PC-3 (cell line): ENCODE results near the gene PWWP2B. TPM values are rescaled to one million over a fixed set of nuclear protein-coding genes. Genes with fewer than 3 reads are reported as not detected.

ENCODE experiments used
- ATAC-seq: fragments of 200-7000 bp; cut with Tn5 transposase; 2 replicates; pipeline ENCODE4 v1.9.1; 2020; ENCODE audit warnings: mild to moderate bottlenecking, moderate library complexity
- BruUV-seq: library from RNA; stranded (reverse); fragments of 400-500 nt; replicated peaks from 2 replicates; lab custom pipeline; 2021; lab: Mats Ljungman, UMichigan
- CTCF ChIA-PET: fragments of 300-600 bp; sonication (Branson Sonifier 250); formaldehyde crosslinking; loops from one replicate; lab custom pipeline; 2022; ENCODE audit warnings: antibody characterized with exemption; lab: Charles Lee
- POLR2A ChIA-PET: fragments of 300-600 bp; sonication (Branson Sonifier 250); formaldehyde crosslinking; loops from one replicate; lab custom pipeline; 2022; ENCODE audit warnings: antibody characterized with exemption; ENCODE audit not compliant: unreplicated experiment; lab: Charles Lee
- DNase-seq: peaks from one replicate; pipeline ENCODE4 v3.0.0-alpha.2; 2015
- H2AFZ ChIP-seq: fragments of 300-600 bp; sonication (generic); 2 replicates; pipeline ENCODE4 v1.6.0; 2016; ENCODE audit warnings: antibody characterized with exemption, low read length
- H3F3A ChIP-seq: fragments of 300-600 bp; sonication (generic); one replicate; pipeline ENCODE4 v1.6.0; 2017; ENCODE audit warnings: antibody characterized with exemption, low read length, control low read depth, mild to moderate bottlenecking; ENCODE audit not compliant: unreplicated experiment
- H3K27ac ChIP-seq: fragments of 300-600 bp; sonication (generic); 2 replicates; pipeline ENCODE4 v1.5.1; 2016; ENCODE audit warnings: mild to moderate bottlenecking, low read length
- H3K27me3 ChIP-seq: fragments of 300-600 bp; sonication (generic); 2 replicates; pipeline ENCODE4 v1.6.1; 2016; ENCODE audit warnings: low read length, mixed read lengths
- H3K36me3 ChIP-seq: fragments of 300-600 bp; sonication (generic); 2 replicates; pipeline ENCODE4 v1.6.1; 2016; ENCODE audit warnings: low read depth, mixed run types, low read length, mixed read lengths
- H3K4me1 ChIP-seq: fragments of 300-600 bp; sonication (generic); 2 replicates; pipeline ENCODE4 v1.5.1; 2016; ENCODE audit warnings: low read length; ENCODE audit not compliant: insufficient read depth
- H3K4me2 ChIP-seq: fragments of 300-600 bp; sonication (generic); 2 replicates; pipeline ENCODE4 v1.6.0; 2016; ENCODE audit warnings: low read length
- H3K4me3 ChIP-seq: fragments of 300-600 bp; sonication (generic); 2 replicates; pipeline ENCODE4 v1.5.1; 2016; ENCODE audit warnings: mild to moderate bottlenecking, low read length, mixed read lengths
- H3K79me2 ChIP-seq: fragments of 300-600 bp; sonication (generic); 2 replicates; pipeline ENCODE4 v1.6.1; 2017; ENCODE audit warnings: low read length, mixed read lengths
- H3K9ac ChIP-seq: fragments of 300-600 bp; sonication (generic); 2 replicates; pipeline ENCODE4 v1.6.0; 2016; ENCODE audit warnings: mild to moderate bottlenecking, low read length
- H3K9me2 ChIP-seq: fragments of 300-600 bp; sonication (generic); replicated peaks from 2 replicates; pipeline ENCODE4 v1.6.1; 2016; ENCODE audit warnings: mixed run types, low read length, mixed read lengths
- H3K9me3 ChIP-seq: fragments of 300-600 bp; sonication (generic); 2 replicates; pipeline ENCODE4 v1.6.1; 2016; ENCODE audit warnings: low read length, mixed read lengths
- H4K20me1 ChIP-seq: fragments of 300-600 bp; sonication (generic); 2 replicates; pipeline ENCODE4 v1.6.1; 2016; ENCODE audit warnings: low read length, mixed read lengths
- EZH2 ChIP-seq: fragments of 300-600 bp; sonication (generic); IDR thresholded peaks from one replicate; pipeline ENCODE4 v1.6.1; 2017; ENCODE audit warnings: antibody characterized with exemption, mild to moderate bottlenecking, low read length; ENCODE audit not compliant: unreplicated experiment
- EZH2phosphoT487 ChIP-seq: fragments of 300-600 bp; sonication (generic); IDR thresholded peaks from 2 replicates; pipeline ENCODE4 v1.6.1; 2018; ENCODE audit warnings: mild to moderate bottlenecking, antibody characterized with exemption, low read length, borderline replicate concordance
- intact Hi-C: fragments of 100-400 bp; cut with micrococcal nuclease; formaldehyde crosslinking; loops from 2 replicates; pipeline ENCODE4 v1.9.0; 2023
- total RNA-seq: library from RNA; depleted of rRNA; stranded (reverse); fragments of >200 nt; gene quantifications from 2 replicates; pipeline ENCODE4 v1.2.3, GENCODE V29; 2014
- TF ChIP-seq, protein P1 (sequence below): fragments of 300-600 bp; sonication (generic); conservative IDR thresholded peaks from 2 replicates; pipeline ENCODE4 v1.5.1; 2017; ENCODE audit warnings: antibody characterized with exemption, low read depth, mild to moderate bottlenecking, low read length

Gene PWWP2B
- total RNA-seq, 1 experiment from 2014 or later = 24.5 TPM

DNA sequence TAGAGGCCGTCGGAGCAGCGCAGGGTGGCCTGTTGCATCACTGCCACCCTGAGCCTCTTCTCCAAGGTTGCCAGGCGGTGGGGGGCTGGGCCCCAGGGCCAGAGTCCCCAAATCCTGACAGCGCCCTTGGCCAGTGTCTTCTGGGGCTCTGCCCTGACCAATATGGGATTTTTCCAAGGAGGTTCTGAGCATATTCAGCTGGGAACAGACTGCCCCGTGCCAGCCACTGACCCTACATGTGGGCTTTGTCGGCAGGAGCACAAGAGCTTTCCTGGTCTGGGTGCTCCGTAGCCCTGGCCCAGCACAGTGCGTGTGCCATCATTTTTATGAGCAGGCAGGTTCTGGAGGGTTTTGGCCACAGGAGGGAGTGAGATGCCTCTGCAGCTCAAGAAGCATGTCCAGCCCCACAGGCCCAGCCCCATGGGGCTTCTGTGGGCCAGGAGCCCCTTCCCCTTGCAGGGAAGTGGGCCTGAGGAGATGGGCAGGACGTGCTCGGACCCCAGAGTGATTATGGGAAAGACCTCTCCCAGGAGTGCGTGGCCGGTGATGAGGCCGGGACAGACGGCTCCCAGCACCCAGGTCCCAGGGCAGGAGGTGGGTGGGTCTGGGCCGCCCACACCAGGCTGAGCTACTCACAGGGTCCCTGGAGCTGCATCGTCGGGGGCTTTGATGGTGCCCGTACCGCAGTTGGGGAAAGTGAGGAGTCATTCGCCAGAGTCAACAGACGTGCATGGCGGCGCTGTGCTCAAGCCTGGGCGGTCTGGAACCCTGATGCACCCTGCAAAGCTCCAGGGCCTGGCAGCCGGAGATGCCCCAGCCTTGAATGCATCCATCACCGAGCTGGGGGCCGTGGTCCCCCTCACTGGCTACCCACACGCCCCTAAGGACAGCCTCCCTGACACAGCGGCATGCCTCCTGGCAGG, 66.6 kb downstream of the PWWP2B start:
- DNase-seq = no peak
- Histone ChIP-seq H3K9me2 (no peaks in the 10 kb centered on the region), H3K79me2 (no peaks in the 10 kb centered on the region), H3K4me3 (no peak overlapping the region), H3F3A (no peaks in the 10 kb centered on the region), H4K20me1 (no peaks in the 10 kb centered on the region), H2AFZ (no peak overlapping the region), H3K36me3 (no peaks in the 10 kb centered on the region), H3K9me3 (no peaks in the 10 kb centered on the region), H3K4me2 (no peak overlapping the region), H3K27me3 (no peaks in the 10 kb centered on the region), H3K9ac (no peak overlapping the region), H3K4me1 (no peaks in the 10 kb centered on the region), H3K27ac (no peak overlapping the region)
- TF ChIP-seq EZH2 = no peak
- TF ChIP-seq, protein P1, sequence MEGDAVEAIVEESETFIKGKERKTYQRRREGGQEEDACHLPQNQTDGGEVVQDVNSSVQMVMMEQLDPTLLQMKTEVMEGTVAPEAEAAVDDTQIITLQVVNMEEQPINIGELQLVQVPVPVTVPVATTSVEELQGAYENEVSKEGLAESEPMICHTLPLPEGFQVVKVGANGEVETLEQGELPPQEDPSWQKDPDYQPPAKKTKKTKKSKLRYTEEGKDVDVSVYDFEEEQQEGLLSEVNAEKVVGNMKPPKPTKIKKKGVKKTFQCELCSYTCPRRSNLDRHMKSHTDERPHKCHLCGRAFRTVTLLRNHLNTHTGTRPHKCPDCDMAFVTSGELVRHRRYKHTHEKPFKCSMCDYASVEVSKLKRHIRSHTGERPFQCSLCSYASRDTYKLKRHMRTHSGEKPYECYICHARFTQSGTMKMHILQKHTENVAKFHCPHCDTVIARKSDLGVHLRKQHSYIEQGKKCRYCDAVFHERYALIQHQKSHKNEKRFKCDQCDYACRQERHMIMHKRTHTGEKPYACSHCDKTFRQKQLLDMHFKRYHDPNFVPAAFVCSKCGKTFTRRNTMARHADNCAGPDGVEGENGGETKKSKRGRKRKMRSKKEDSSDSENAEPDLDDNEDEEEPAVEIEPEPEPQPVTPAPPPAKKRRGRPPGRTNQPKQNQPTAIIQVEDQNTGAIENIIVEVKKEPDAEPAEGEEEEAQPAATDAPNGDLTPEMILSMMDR = peak; percentile 37
- no TSS peak for BruUV-seq
- intact Hi-C loops = no loop called here
- ChIA-PET CTCF (no interaction called here), POLR2A (no interaction called here)
- ATAC-seq = no peak

DNA sequence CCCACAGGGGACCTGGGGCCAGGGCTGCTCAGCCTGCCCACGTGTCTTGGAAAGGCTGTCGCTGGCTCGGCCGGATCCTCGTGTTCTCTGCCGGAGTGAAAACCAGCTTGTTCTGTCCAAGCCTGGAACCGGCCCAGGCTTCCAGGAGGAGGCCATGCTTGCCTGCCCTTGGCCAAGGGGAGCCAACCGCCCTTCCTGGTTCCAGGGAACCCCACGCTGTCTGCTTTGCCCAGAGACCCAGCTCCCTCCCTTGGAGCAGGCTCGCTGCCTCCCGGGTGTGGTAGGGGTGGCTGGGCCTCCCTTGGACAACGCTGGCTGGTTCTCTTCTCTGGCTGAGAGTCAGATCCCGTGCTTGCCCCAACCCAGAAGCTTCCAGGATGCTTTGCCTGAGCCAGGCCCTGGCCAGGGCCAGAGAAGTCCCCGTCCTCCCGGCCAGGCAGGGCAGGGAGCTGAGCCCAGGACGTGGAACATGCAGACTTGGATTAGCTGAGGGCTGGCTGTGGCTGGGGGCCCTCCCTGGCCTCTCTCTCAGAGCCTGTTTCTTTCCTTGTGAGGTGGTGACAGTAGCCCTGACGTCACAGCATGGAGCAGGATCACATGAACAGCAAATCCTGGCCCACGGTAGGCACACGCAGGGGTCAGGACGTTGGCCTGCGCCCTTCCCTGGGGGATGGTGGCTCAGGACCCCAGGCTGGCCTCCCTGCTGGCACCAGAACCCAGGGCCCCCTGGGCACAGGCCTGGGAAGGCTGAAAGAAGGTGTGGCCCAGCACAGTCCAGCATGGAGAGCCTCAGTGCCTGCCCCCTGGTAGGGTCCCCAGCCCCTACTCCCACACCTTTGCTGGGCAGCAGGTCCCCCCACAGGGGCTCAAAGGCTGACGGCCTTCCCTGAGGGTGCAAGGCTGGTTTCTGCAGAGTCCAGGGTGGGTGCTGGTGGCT, 67.5 kb downstream of the PWWP2B start:
- Histone ChIP-seq H3K9me2 (no peaks in the 10 kb centered on the region), H4K20me1 (no peaks in the 10 kb centered on the region), H3K27ac (no peak overlapping the region), H3K36me3 (no peaks in the 10 kb centered on the region), H2AFZ (no peak overlapping the region), H3K9ac (no peak overlapping the region), H3F3A (no peaks in the 10 kb centered on the region), H3K4me2 (no peak overlapping the region), H3K9me3 (no peaks in the 10 kb centered on the region), H3K4me1 (no peaks in the 10 kb centered on the region), H3K79me2 (no peaks in the 10 kb centered on the region), H3K27me3 (no peaks in the 10 kb centered on the region), H3K4me3 (no peak overlapping the region)
- no peak for ATAC-seq
- CTCF ChIA-PET = no interaction called here
- POLR2A ChIA-PET = no interaction called here
- DNase-seq = no peak
- TF ChIP-seq, protein P1 = no peak
- TF ChIP-seq EZH2 = no peak
- no peak for TF ChIP-seq EZH2phosphoT487
- no TSS peak for BruUV-seq
- intact Hi-C loops = no loop called here
